GM12865 (cell line): Measurements from ENCODE around the gene ZFYVE28.

ENCODE experiments used
- DNase-seq: peaks from one replicate; pipeline ENCODE4 v3.0.0; 2010; ENCODE audit warnings: low read depth
- H3K4me3 ChIP-seq: 2 replicates; pipeline ENCODE4 v1.5.1; 2011; ENCODE audit warnings: mild to moderate bottlenecking, low read depth, low read length, control low read depth
- TF ChIP-seq, protein P1 (sequence below): IDR thresholded peaks from 2 replicates; pipeline ENCODE4 v1.5.1; 2011; ENCODE audit warnings: low read length, control low read depth, low read depth, inconsistent platforms; ENCODE audit not compliant: insufficient read depth; ENCODE audit errors: missing control alignments

The ZFYVE28 gene

DNA sequence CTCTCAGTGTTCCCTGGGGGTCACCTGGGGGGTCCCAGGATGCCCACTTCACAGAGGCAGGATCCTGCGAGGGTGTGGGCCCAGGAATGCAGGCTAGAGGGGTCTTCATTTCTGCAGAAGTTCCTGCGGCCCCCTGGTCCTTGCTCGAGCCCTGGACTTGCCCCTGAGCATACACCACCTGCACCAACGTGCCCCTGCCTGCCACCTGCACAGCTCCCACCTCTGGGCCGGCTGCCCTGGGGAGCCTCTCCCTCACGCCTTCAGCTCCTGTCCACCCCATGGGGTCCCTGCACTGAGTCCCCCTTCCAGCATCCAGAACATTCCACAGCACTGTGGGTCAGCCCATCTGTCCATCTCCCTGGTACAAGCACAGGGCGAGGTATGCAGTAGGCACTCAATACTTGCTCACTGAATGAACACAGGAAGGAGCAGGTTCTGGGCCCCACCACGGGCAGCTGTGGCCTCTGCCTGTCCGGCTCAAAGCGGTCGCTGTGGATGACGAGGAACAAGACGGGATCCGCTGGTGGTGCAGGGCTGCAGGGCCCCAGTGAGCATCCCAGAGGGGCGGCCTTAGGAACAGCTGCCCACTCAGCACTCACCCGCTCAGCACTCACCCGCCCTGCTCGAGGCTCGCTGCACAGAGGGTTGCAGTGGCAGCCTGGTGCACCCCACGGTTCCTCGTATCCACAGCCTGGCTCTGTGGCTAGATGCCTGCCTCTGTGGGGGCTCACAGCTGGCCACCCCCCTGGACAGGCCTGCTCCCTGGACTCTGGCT, 86.1 kb downstream of the ZFYVE28 start:
- TF ChIP-seq, protein P1, sequence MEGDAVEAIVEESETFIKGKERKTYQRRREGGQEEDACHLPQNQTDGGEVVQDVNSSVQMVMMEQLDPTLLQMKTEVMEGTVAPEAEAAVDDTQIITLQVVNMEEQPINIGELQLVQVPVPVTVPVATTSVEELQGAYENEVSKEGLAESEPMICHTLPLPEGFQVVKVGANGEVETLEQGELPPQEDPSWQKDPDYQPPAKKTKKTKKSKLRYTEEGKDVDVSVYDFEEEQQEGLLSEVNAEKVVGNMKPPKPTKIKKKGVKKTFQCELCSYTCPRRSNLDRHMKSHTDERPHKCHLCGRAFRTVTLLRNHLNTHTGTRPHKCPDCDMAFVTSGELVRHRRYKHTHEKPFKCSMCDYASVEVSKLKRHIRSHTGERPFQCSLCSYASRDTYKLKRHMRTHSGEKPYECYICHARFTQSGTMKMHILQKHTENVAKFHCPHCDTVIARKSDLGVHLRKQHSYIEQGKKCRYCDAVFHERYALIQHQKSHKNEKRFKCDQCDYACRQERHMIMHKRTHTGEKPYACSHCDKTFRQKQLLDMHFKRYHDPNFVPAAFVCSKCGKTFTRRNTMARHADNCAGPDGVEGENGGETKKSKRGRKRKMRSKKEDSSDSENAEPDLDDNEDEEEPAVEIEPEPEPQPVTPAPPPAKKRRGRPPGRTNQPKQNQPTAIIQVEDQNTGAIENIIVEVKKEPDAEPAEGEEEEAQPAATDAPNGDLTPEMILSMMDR, result no peak
- DNase-seq, result no peak
- no peak overlapping the region for H3K4me3 ChIP-seq

DNA sequence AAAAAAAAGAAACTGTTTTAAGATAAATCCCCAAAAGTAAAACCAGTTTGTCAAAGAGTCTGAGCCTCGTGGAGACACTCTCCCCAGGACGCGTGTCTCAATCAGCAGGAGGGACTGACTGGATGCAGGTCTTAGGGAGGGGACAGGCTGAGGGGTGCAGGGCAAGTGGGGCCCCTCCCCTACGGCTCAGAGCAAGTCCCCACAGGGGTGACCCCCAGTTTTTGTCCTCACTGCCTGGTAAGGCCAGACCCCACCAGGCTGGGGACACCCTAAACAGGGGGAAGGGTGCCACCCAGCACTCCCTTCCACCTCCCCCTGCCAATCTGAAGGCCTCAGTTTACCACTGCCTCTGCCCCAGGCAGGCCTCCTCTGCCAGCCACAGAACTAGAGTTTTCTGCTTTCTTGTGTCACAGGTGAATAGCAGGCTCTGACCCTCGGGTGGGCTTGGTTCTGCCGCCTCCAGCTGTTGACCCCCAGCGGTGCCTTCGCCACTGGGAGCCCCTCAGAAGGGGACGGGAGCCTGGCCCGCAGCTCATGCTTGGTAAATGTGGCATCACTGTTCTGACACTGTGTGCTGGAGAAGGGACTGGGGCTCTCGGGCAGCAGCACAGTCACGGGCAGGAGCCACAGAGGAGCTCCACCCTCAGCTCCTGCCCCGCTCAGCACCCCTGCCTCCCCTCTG, 86.8 kb downstream of the ZFYVE28 start:
- H3K4me3 ChIP-seq, result no peak overlapping the region
- no peak for DNase-seq
- TF ChIP-seq, protein P1, result no peak

DNA sequence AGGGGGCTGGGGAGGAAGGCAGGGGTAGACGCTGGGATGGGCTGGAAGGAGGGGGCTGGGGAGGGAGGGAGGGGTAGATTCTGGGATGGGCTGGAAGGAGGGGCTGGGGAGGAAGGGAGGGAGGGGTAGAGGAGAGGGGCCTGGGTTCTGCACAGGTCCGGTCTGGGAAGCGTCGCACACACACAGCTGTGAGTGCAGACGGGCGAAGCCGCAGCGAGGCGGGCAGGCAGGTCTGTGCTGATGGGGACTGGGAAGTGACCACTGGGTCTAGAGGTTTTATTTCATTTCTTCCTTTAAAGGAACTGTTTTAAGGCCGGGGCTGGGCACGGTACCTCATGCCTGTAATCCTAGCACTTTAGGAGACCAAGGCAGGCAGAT, 87.4 kb downstream of the ZFYVE28 start:
- DNase-seq, result no peak
- TF ChIP-seq, protein P1, result no peak
- no peak overlapping the region for H3K4me3 ChIP-seq

DNA sequence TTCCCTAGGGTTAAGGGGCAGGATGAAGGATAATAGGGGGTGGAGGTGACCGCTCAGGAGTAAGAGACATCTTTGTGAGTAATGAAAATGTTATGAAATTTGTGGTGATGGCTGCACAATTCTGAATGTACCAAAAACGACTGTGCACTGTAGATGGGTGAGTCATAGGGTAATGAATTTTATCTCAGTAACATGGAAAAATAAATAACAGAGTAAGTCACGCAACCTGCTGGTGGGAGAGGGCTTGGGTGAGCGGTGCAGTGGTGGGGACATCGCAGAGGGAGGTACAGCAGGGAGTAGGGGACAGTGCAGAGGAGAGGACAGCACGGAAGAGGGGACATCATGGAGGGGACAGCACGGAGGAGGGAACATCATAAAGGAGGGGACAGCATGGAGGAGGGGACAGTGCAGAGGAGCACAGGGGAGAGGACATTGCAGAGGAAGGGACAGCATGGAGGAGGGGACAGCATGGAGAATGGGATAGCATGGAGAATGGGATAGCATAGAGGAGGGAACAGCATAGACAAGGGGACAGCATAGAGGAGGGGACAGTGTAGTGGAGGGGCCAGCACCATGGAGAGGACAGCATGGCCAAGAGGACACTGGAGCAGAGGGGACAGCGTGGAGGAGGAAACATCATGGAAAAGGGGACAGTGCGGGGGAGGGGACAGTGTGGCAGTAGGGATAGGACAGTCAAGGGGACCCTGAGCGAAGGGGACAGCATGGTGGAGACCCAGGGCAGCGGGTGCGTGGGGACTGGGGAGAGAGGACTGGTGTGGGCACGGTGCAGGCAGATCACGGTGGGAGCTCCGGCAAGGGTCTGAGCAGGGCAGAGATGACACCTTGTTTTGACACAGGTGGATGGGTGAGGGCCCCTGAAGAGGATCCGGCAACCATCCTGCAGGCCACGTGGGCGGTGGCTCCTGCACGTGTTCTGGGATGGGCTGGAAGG, 88.1 kb downstream of the ZFYVE28 start:
- DNase-seq, result no peak
- no peak overlapping the region for H3K4me3 ChIP-seq
- TF ChIP-seq, protein P1, result no peak

DNA sequence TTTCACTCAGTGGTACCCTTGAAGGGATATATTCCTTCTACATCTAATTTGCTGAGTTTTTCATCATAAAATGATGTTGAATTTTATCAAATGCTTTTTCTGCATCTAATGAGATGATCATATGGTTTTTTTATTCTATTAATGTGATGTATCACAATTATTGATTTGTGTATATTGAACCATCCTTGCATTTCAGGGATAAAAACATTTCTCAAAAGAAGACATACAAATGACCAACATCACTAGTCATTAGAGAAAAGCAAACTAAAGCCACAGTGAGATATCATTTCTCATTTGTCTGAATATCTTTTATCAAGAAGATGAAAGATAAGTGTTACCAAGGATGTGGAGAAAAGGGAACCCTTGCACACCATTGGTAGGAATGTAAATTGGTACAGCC, 90.9 kb downstream of the ZFYVE28 start:
- no peak overlapping the region for H3K4me3 ChIP-seq
- DNase-seq, result no peak
- TF ChIP-seq, protein P1, result no peak

DNA sequence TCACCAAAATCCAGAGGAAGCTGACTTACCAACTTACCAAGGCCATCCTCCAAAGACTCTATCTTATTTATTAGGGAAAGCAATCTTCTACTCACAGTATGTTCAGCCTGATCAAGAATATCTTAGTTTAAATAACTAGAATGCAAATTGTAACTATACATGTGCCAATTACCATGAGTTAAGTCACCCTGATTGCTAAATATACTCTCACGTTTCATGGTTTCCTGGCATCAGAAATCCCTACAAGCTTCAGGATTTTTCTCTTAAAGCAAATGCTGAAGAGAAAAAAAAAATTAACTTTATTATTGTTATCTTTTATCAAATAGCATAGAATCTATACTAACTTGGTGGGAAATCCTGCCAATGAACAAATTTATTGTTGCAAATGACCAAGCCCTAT, 93.6 kb downstream of the ZFYVE28 start:
- no peak overlapping the region for H3K4me3 ChIP-seq
- TF ChIP-seq, protein P1, result no peak
- no peak for DNase-seq
